Cortex of kidney (tissue), 1 donor: ENCODE results near the gene KRT33A.

ENCODE experiments used
- DNase-seq: peaks from one replicate; lab custom pipeline; 2025; lab: John Stamatoyannopoulos, UW

Gene KRT33A

DNA sequence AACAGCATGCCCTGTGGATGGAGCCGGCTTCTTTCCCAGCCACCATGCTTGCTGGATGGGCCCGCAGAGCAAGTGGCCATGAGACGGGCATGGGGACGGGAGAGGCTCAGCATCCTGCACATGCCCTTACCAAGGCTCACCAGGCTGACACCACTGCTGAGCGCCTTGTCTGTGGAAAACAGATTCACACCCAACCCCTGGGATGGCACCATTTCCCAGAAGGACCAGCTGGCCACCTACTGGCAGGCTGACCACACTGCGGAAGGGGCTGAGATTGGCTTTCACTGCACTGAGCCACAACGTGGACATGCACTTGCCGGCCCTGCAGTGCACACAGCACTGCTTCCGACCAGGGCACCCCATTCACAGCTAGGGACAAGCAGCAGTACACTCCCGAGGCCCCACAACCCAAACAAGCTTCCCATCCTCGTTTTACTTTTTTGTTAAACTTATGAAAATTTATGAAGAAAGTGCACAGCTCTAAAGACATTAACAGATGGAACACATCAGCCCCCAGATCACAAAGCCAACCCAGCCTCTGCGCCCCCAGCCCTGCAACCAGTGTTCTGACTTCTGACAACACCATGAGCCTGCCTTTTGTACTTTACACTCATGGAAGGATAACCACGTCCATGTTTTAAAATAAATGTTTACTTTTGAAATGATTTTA lies 21.2 kb downstream of the KRT33A start:
- no peak for DNase-seq

DNA sequence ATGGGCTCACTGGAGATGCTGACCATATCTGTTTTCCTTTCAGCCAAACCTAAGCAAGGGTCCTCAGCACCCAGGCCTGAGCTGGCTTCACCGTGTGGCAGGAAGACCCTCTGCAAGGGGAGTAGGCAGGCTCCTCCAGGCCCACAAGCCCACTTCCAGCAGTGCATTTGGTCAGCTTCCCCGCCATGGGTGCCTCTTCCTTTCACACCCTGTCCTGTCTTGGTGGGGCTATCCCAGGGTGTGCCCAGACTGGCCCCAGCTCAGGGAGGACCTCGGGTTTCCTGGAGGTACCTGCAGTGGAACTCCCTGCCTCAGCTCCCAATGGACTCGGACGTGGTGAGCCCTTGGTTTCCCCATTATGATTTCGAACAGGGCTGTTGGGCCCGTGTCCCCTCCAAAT lies 22.4 kb downstream of the KRT33A start:
- no peak for DNase-seq

DNA sequence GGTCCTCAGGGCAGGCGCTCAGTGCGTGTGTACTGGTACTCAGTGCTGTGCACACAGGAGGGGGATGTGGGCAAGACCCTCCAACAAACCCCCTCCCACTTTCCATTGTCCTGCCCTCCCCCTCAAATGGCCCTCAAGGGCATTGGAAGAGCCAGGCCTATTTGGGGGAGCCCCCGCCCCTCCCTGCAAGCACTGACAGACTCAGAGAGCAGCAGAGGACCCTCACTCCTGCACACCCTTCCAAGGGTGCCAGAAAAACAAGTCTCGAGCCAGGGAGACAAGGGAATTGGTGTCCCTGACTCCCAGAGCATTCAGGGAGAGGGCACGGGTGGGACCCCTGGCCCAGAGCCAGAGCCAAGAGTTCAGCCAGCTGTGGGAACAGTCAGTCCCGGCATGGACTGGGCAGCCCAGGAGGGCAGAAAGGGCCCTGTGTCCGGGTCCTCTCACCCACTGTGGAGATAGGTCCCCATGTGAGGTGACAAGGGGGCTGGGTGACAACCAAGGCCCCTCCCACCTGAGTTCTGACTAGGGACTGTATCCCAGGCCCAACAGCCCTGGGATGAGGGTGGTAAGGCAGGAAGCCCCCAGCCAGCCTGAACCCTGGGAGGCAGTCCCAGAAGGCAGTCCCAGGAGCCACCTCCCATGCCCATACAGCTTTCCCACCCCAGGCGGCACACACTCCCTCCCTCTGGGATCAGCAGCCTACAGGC lies 23.1 kb downstream of the KRT33A start:
- no peak for DNase-seq

DNA sequence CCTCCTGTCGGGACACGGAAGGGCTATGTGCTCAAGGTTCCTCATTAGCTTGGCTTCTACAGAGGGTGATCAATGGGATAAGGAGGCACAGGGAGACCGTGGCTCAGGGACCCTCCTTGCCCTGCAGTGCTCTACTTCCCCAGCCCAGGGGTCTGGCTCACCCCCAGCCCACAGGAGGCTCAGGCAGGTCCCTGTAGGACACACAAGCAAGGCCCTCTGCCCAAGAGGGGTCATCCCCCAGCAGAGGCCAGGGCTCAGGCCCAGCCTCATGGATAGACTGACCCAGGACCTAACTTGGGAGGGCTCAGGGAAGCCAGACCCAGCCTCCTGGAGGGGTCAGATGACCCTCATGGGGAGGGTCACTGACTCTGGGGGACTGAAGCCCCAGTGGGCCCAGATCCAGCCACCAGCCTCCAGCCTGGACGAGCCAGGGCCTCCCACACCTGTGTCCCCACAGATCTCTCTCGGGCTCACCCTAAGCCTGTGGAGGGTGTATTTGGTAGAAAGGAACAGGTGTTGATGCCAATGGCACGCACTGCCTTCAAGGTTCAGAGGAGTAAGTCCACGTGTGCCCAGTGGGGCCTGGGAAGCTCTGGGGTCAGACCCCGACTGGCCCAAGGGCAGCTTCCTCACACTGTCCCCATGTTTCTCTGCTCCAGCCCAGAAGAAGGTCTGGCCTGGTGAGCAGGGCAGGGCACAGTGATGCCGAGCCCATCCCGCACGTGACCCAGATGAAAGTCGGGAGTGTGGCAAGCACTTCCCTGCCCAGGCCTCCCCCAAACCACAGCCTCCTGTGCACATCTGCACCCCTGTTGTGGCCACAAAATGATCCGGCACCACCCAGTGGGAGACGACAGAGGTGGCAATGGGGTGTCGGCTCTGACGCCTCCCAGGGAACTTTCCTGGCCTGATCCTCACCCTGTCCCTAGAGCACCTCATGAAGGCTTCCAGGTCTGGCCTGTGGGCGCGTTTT lies 24.2 kb downstream of the KRT33A start:
- no peak for DNase-seq

DNA sequence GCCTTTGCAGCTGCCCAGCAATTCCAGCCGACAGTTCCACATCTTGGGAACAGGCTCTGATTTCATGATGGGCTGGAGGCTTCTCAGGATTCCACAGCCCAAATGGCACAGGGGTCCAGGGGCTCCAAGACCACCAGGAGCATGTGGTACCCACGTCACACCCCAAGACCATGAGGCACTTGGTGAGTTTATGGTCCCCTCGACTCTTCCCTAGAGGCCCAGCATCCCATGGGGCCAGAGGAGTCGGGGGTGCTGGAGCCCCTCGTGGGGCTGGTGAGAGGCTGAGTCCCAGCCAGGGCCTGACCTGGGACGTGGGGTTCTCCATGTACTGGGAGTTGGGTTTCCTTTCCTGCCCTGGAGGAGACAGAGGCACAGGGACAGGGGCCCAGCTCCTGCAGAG lies 25.0 kb downstream of the KRT33A start:
- no peak for DNase-seq

DNA sequence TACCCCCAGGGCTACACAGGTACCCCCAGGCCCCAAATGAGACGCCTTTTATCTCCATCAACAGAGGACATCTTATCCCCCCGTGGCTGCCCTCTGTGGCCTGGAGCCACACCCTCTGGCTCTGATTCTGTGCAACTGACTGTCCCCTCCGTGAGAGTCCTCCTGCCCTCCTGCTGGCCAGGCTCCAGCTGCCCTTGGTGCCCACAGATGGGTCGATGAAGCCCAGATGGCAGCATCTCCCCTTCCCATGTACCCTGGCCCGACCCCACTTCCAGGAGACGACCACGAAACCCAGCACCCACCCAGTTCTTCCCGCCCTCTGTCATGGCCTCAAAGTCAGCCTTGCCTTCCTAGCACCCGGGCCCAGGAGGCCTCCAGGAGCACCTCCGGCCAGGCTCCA lies 25.5 kb downstream of the KRT33A start:
- no peak for DNase-seq

DNA sequence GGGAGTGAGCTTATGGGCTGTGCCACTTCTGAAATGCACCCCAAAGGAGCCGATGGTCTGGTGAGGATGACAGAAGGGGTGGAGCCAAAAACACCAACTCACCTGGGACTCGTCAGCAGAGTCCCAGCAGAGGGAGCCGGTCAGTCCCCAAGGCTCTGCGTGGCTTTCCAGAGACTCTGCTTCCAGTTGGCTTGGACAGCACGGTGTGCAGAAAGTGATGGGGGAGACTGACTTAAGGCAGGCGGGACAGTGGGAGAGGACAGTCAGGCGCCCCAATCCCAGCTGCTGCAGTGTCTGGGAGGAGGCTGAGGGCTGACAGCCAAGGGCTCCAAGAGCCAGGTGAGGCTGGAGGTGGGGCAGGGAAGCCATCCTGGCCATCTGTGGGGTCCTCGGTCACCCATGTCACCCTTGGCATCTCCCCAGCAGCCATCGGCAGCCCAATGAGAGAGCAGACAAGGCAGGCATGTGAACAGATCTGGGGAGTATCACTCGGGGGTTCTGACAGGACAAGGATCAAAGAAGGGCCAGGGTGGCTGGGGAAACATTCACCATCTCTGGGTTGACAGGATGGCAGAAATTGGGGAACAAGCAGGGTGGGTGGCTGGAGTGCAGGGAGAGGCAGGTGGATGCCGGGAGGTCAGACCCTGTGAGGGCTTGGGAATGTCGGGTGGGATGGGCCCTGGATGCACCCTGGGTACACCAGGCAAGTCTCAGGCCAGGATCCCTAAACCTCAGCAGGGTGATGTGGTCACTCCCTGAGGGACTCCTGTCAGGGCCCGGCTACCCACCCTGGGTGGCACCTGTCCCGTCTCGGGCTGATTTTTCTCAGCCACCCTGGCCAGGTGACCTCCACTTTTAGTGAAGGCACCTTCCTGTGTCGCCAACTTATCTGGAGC lies 26.2 kb downstream of the KRT33A start:
- DNase-seq: no peak

DNA sequence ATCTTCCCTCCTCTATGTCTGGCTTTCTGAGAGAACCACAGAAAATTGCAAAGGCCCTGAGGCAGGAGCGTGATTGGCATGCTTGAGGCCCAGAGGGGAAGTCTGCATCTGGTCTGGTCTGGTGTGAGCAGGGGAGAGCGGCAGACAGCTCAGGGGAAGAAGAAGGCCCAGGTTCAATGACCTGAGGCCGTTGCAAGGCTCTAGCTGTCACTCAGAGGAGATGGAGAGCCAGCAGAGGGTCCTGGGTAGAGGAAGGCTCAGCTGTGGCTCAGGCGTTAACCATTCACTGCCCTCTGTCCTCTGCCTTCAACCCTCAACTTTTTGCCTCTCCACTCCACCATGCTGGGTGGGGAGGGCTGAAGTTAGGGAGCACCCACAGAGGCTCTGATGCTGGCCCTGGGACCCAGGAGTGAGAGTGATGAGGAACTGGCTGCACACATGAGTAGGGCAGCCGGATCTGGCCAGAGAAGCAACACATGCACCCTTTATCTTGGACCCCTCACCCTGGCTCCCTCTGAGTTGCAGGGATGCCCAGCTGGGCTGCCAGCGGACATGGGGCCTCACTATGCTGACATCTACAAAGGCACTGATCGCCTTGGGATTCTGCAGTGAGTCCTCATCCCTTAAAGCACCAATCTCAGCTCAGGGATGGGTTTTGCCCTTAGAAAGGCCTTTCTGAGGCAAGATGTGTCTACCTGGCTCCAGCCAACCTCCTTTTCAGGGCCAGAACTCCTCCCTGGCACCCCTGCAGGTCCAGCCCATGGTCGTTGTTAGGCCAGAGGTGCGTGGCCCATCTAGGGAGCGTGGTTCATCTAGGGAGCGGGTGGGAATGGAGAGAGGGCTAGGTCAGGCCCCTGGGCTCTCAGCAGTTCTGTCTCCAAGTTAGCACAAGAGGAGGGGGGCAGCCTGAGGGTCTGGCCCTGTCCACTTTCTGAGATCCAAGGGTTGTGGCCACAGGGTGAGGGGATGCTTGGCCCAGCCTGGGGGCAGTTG lies 27.4 kb downstream of the KRT33A start:
- no peak for DNase-seq

DNA sequence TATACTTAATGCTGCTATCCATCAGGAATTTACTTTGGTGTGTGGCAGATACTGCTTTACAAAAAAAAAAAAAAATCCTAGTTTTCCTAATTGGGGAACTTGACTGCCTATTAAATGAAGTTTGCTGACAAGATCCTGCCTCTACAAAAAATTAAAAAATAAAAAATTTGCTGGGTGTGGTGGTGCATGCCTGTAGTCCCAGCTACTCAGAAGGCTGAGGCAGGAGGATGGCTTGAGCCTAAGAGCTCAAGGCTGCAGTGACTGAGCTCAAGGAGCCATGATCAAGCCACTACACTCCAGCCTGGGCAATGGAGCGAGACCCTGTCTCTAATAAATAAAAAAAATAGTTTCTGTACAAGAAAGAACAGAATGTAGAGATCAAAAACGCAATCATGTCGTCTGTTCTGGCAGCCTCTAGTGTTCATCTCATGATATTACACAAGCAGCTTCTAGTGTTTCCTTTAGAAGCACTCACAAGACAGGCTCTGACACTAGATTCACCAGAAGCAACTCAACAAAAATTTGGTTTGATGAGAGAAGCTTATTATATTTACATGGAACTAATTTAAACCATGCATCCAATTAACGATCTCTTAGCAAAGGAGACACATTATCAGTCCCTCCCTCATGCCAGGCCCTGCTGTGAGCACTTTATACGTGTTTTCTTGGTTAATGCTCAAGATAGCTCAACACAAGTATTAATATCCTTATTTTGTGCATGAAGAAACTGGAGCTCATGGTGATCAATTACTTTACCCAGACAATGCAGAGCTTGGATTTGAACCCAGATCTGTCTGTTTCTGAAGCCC lies 28.3 kb downstream of the KRT33A start:
- DNase-seq: no peak

DNA sequence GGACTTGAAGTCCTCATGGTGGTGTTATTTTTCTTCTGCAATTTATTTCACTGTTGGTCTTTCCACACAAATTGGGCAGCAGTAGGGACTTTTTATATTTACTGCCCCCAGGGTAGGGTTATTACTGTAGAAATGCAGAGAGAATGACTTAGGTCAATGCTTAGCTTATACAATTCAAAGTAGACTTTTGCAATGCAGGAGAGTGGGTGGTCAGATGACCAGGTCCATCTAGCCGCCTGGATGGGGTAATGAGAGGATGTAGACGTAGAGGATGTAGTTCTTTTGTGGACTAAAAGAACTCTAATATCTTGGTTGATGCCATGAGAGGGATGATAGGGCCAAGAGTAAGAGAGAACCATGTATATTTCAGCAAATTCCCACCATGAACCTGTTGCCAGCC lies 32.4 kb downstream of the KRT33A start:
- DNase-seq: no peak

DNA sequence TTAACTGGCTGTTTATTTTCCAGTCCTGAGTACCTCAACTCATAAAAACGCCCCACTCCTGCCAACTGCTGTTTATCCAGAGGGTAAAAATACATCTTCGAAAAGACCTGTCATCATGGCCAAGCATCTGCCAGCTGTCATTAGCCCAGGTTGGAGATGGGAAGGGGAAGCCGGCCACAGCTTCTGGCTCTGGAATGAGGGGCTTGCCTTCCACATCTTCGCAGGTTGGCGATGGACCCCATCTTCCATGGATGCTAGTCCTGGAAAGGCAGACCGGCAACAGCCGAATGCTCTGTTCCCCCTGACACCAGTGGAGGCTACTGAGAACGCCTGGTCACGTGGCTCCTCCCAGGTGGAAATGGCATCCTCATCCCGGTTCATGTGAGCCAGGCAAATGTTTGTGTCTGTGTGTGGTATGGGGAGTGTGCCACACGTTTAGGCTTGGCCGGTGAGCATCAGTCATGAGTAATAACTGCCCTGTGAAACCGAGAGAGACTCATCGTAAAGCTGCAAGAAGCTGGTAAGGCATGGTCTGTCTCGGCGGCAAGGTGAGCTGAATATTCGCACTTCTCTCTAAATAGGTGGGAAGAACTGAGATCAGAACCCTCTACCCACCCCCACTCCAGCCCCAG lies 34.7 kb downstream of the KRT33A start:
- DNase-seq: no peak

DNA sequence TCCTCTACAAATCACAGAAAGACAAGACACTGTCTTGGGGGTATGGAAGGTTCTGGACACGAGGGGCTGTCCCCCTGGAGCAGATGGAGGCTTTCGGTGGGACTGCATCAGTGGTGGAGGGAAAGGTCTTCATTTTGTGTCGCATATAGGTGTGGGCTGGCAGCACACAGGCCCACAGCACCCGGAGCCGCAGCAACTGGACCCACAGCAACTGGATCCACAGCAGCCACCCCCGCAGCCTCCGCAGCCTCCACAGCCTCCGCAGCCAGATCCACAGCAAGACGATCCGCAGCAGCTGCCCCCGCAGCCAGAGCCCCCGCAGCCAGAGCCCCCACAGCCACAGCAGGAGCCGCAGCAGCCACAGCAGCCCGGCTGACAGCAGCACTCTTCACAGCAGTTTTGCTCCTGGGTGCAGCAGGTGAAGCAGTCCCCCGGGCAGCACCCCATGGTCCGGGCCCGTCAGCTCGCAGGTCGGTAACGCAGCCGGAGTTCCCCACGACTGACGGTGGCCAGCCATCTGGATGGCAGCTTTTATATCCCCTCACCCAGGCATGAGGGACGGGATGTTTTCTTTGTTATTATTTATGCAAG lies 35.3 kb downstream of the KRT33A start, which contains the start of gene KRTAP17-1:
Gene KRTAP17-1 (minus strand): TSS at position 507 of the 591 bp plus-strand sequence. CDS start 60 bp downstream, at position 447.
- no peak for DNase-seq

DNA sequence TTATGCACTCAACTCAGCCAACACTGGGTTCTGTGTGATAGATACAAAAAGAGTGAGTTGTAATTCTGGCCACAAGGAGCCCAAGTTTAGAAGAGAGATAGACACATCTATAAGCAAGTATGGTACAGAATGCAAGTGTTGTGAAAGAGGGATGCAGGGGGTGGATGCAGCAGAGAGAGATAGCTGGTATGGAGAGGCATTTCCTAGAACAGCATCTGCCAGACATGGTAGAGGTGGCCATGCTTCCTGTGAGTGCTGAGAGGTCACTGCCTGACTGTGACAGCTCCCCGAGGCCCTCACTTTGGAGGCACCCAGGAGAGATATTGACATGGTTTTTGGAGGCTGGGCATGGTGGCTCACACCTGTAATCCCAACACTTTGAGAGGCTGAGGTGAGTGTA lies 39.5 kb downstream of the KRT33A start:
- no peak for DNase-seq

DNA sequence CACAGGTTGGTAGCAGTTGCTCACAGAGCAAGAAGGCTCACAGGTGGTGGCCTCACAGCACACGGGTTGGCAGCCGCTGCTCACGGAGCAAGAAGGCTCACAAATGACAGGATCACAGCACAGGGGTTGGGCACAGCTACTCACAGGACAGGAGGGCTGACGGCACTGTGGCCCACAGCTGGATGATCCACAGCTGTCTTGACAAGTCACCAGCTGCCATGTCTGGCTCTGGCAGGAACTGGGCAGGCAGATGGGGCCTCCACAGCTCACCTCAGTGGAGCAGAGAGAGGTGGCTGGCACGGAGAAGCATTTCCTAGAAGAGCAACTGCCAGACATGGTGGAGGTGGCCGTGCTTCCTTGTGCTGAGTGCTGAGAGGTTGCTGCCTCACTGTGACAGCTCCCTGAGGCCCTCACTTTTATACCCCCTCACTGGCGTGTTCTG lies 41.7 kb downstream of the KRT33A start, which contains the start of gene KRTAP16-1:
Gene KRTAP16-1 (minus strand): TSS at position 392 of the 442 bp plus-strand sequence. CDS start 56 bp downstream, at position 336.
- DNase-seq: no peak

DNA sequence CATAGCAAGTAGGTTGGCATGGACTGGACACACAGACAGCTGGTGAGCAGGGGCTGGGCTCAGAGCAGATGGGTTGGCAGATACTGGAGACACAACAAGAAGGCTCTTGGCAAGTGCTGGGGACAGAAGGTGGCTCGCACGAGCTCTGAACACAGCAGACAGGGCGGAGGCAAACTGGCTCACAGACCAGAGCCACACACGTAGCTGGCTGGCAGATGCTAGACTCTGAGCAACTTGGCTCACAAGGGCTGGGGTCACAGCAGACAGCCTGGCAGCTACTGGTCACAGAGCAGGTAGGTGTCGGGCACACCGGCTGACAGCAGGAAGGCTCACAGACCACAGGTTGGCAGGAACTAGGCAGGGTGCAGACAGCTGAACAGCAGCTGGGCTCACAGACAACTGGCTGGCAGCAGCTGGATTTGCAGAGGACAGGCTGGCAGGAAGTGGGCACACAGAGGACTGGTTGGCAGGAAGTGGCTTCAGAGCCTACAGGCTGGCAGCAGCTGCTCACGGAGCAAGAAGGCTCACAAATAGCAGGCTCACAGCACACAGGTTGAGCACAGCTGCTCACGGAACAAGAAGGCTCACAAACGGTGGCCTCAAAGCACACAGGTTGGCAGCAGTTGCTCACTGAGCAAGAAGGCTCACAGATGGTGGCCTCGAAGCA lies 42.2 kb downstream of the KRT33A start:
- DNase-seq: no peak

DNA sequence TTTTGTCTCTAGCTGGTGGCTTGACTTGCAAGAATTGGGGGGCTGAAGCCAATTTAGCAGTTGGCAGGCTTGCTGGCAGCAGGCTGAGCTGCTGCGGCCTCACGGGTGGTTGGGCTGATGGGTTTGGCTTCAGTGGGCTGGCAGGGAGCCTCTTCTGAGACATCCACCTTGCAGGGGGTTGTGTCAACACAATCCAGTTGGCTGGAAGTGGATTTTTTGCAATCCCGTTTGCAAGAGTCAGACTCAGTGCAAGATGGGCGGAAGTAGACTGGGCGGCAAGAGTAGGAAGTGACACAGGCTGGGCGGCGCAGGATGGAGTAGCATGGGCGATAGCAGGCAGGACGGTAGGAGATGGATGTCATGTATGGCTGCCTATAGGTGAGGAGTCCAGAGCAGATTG lies 43.0 kb downstream of the KRT33A start:
- DNase-seq: no peak

DNA sequence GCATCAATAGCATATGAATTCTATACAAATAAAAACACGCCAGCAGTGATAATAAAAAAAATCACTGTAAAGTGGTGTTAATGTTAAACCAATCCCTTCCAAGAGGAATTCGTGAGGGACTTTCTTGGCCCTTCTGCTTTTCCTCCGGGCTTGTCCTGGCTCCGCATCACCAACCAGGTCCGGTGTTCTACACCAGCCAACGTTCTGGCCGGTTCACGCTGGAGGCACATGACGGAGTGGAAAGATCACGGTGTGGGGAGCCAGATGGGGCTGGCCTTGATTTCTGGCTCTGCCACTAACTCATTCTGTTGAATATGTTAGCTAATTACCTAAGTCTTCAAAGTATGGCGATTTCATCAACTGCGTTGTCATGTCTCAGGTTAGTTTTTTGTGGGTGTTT lies 46.5 kb downstream of the KRT33A start:
- DNase-seq: no peak

DNA sequence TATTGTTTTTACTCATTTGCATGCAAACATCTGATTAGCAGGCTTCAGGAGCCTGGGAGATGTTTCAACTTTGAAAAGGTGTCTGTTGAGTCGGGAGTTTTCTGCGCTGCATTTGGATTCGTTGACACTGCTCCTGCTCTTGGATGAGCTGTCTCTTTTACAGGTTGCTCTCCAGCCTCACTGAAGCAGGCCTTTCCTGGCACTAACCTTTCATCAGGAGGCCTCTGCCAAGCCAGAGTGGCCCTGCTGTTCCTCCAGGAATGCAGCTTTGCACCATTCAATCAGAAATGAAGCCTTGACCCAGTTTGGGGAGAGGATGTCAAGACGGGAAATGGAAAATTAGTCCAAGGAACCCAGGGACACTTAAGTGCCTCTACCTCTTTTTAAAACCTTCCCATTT lies 47.6 kb downstream of the KRT33A start:
- DNase-seq: no peak
